ENCODE data around the gene SGMS1.

DNA sequence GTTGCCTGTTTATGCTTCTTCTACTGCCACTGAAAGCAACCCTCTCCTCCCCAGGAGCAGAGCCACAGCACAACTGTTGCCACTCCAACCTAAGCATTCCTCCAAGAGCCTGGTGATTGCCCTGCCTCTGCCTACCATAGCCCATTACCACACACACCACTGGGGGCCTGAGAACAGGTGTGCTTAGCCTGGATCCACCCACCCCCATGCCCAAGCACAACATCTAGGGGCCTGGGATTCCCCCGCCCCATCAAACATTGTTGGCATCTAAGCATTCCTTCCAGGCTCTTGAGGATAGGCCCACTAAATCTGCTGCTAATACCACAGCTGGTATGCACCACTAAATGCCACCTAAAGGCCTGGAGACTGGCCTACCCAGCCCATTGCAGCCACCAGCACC, 329.2 kb downstream of the SGMS1 start:
- TF ChIP-seq CTCF (IDR thresholded peaks at IDR 0.05; ENCODE audit: insufficient read depth, low read length, poor library complexity, severe bottlenecking) (no peak), EZH2phosphoT487 (conservative IDR thresholded peaks at IDR 0.05; ENCODE audit: low read length) (no peak)
